ENCODE results near the gene ABCC11. TPM values are rescaled to one million over a fixed set of nuclear protein-coding genes. Genes with fewer than 3 reads are reported as not detected.
A peak's percentile ranks its signal among the peaks of the same experiment; 100 is the strongest.
"Not testable (repeated sequence)": the region's sequence is repeated elsewhere in the genome, so short reads cannot be mapped to it uniquely, and the experiment has no call there.

ABCC11 gene
- polyA plus RNA-seq, 1 donor = not detected

DNA sequence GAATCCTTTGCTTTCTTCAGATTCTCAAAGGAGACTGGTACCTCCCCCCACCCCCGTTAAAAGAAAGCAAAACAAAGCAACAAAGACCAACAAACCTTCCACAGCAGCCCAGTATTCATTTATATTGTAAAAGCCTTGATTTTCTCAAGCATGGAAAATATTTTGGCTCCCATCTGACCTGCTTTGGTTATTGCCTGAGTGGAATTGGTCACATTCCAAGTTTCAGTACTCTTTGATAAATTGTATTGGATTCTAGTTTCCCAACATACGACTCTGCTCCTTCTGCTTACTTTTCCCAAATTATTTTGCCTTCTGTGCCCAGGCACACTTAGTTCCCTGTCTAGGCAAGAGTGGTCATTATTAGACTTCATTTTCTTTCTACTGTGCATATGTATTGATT is 1.3 kb downstream of the ABCC11 start:
- DNase-seq = no peak

- DNase-seq = no peak
Measured at GRCh38 chr16:48244863-48245195, 2.5 kb downstream of the ABCC11 start.

DNA sequence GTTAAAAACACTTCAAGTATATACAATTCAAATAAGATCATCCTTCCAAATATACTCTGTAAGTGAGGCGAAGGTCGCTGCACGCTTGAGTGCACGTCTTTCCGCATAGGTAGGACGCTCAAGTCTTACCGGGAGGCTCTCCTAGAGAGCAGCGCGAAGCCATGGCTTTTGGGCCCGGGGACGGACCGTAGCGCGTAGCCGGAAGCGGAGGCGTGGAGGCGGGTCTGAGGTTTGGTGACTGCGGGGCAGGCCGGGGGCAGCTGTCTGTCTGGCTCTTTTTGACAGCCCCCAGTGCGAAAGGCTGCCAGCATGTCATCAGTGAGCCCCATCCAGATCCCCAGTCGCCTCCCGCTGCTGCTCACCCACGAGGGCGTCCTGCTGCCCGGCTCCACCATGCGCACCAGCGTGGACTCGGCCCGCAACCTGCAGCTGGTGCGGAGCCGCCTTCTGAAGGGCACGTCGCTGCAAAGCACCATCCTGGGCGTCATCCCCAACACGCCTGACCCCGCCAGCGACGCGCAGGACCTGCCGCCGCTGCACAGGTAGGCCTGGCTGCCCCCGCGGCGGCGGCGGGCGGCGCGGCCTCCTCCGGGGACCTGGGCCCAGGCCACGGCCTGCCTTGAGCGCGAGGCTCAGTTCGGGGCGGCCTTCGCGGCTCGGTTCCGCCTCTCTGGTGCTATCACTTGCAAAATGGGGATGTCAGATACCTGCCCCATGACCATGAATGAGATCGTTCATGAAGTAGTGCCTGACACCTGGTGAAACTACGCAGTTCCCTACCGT is 3.1 kb downstream of the ABCC11 start, which contains the start of gene LONP2:
TSS of gene LONP2 (plus strand) at position 221 of the 783 bp plus-strand sequence. CDS start at position 310, 89 bp downstream.
- peak; percentile 93 for DNase-seq

GRCh38 chr16:48240147-48240546 is 7.2 kb downstream of the ABCC11 start:
- DNase-seq = not testable (repeated sequence)

DNA sequence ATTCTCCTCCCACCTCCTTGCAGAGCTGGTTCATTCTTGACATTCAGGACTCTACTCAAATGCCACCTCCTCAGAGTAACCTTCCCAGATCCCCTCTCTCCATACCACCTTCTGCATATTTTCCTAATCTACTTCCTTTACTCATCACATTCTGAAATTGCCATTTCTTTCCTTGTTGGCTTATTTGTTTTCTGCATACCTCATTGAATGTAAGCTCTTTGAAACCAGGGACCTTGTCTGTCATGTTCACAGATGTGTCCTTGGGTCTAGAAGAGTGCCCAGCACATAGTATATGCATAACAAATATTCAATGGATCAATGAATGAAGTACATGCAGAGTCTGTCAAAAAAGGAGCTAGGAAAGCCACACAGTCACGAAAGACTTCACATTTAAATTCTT is 11.1 kb downstream of the ABCC11 start:
- DNase-seq = no peak

DNA sequence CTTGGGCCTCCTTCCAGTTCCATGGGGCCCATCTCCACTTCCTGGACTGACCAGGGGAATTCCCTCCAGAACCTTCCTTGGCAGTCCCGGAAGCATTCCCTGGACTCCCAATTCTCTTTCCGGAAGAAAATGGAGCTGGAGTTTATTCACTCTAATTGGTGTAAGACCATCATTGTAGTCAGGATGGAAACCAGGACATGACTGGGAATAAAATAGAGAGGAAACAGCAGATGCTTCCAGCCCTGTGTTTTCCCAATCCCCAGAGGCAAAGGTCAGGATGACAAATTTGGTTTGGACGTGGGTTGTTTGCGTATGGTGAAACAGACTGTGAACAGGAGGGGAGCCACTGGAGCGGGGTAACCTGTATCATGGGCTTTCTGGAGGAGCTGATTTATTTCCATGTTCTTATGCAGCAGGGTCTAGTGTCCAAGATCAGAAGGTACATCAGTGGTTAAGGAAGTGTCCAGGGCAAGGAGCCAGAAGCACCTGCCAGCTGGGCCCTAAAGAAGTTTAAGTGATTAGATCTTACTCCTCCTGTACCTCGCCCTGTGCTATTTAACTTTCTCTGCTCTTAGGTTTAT is 11.7 kb downstream of the ABCC11 start:
- DNase-seq = no peak

- no peak for DNase-seq
Measured at GRCh38 chr16:48235058-48235555, 12.2 kb downstream of the ABCC11 start.

DNA sequence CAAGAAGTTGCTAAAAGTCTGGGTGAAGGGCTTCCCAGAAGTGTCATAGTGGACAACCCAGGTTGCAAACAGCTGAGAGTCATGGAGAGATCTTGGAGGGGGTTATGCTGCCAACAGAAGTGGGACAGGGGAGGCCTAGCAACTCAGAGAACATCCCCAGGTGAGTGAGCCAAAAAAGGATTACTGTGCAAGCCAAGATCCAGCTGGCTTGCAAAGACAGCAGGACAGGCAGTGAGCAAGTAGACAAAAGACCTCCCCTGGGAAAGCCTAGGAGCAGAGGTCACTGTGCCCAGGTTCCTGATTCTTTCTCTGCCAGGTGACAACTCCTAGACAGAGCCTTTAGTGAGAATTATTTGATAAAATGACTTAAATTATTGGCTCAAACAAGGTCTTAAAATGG is 12.7 kb downstream of the ABCC11 start:
- DNase-seq = no peak

GRCh38 chr16:48232493-48233040 is 14.8 kb downstream of the ABCC11 start:
- DNase-seq = no peak

DNA sequence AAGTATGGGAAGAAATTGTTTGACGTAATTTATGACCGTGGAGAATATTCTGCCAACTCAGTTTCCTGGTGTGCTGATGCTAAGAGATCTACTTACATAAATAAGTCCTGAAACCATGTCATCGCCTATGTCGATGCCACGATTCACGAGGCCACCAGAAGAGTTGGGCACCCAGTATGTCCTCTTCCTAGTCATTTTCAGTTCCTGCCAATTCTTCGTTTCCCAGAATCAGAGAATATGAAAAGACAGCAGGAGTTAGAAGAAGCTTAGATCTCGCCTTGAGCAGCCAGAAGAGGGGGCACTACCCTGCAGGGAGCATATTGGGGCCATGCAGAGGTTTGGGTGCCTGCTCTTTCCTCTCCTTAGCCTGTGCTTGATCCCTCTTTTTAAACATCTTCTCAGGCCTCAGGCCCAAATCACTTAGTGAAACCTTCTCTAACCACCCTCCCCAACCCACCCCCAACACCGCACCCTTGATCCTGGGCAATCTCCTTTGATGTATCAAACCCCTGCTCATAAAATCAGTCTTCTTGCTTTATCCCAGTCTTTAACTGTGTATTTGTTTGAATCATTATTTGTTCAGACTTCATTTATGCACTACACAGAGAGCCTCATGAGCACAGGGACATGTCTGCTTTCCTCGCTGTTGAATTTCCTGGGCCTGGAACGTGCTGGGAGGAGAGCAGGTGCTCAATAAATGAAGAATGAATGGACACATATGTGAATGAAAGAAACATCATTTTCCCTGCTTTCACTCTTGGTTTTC is 15.4 kb downstream of the ABCC11 start:
- no peak for DNase-seq

GRCh38 chr16:48225456-48225855 is 21.9 kb downstream of the ABCC11 start:
- no peak for DNase-seq

- no peak for DNase-seq
Measured at GRCh38 chr16:48223490-48223889, 23.8 kb downstream of the ABCC11 start.

GRCh38 chr16:48220891-48221290 is 26.4 kb downstream of the ABCC11 start:
- DNase-seq = no peak

DNA sequence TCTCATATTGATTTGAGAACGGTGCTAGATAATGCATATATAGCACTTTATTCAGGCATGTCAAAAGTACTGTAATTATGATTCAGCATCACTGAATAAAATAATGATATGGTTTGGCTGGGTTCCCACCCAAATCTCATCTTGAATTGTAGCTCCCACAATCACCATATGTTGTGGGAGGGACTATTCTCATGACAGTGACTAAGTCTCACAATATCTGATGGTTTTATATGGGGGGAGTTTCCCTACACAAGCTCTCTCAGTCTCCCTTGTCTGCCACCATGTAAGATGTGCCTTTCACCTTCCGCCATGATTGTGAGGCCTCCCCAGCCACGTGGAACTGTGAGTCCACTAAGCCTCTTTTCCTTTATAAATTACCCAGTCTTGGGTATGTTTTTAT is 28.9 kb downstream of the ABCC11 start:
- no peak for DNase-seq

- no peak for DNase-seq
Measured at GRCh38 chr16:48217708-48218107, 29.6 kb downstream of the ABCC11 start.

DNA sequence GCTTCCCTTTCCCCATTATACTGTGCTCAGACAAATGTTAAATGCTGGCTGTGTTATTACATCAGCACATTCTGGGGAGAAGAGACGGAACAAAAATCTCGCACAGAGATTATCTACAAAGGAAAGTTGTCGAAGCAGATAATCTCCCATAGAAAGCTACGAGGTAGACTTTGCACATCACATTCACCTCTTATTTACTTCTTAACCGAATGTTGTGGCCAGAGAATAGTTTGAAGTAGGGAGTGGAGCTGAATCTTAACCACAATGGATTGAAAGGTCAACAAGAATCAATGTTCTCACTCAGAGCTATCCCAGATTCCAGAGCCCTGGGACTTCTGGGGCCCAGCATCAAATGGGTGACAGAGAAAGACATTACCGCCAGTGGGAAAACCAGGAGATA is 31.6 kb downstream of the ABCC11 start:
- no peak for DNase-seq

DNA sequence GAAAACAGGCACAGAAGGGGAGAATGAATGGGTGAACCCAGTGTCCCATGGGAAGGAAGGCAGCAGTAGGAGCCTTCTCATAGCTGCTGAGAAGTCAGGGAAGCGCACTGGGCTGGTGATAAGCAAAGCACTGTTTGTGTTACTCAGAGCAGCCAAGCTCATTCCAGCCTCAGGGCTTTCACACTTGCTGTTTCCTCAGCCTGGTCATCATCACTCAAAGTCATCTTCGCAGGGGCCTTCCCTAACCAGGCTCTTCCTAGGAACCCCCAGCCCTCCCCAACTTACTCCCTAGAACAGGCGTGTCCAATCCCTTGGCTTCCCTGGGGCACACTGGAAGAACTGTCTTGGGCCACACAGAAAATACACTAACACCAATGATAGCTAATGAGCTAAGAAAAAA is 35.3 kb downstream of the ABCC11 start:
- no peak for DNase-seq

DNA sequence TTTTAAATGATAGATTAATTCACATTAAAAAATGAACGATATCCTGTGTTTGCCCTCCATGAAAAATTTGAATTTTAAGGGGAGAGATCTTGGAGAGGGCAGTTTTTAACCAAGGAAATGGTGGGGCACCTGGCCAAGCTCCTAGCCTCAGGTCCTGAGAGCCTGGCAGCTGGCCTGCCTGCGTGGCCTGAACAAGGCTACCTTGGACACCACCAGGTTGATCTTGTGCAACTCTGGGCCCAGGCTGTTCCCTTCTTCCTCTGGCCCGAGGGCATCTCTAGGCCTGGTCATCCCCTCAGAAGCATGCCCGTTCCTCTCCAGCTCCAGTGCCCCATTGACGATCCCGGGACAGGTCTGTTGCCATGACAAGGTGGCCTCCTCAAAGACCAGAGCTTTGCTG is 36.6 kb downstream of the ABCC11 start:
- no peak for DNase-seq

- DNase-seq = no peak
Measured at GRCh38 chr16:48206594-48207242, 40.6 kb downstream of the ABCC11 start.

- DNase-seq = no peak
Measured at GRCh38 chr16:48204825-48205151, 42.6 kb downstream of the ABCC11 start.

DNA sequence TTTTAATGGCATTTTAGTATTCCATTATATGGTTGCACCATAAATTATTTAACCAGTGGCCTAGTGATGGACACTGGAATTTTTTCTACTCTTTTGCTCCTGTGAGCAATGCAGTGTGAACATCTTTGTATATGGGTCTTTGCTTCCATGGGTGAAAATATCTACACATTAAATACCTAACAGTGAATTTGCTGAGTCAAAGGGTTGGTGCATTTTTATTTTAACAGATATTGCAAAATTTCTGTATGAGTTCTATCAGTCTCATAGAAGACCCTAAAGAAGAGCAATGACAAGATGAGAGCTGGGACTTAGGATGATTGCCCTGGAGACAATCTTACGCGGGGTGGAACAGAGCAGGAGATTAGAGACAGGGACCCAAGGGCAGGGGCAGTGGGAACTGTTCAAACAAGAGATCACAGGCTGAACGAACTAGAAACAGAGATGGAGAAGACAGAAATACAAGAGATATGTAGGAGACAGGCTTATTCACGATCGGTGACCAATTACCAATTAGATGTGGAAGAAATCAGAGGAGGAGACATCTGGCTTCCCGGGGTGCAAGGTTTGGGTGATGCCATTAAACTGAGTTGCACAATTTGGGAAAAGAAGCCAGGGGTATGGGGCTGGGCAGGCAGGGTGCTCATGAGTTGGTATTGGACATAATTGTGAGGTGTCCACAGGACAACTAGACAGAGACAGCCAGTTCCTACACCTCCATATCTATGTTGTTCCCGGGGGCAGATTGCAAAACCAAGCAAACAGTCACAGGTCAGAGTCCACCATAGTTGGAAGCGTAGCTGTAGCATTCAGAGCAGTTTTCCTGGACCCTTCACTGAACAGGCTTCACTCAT is 43.1 kb downstream of the ABCC11 start:
- DNase-seq = no peak

Data from hindlimb muscle (tissue), 1 donor.